ENCODE data around the gene OGN. TPM values are rescaled to one million over a fixed set of nuclear protein-coding genes. Genes with fewer than 3 reads are reported as not detected.

OGN gene
- total RNA-seq, 1 donor from 2014 or later, result 9.4 TPM

- DNase-seq (ENCODE audit: low spot score), result no peak
Measured at GRCh38 chr9:92349771-92350739, 54.3 kb downstream of the OGN start.

DNA sequence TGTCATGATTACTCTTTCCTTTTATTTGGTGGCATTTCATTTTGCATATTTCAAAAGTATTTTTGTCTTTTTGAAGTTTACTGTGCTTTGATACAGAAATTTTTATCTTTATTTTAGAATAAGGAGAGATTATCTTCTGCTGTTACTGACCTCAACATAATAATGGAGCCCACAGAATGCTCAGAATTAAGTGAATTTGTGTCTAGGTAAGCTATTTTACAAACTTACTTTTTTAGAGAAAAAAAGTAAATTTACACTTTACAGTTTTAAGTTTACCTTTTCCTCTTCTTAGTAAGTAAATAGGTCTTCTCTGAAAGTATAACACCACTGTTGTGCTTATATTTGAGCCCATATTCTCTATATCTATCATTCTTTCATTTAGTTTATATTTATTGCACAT lies 58.8 kb downstream of the OGN start:
- DNase-seq (ENCODE audit: low spot score), result no peak

- no peak for DNase-seq (ENCODE audit: low spot score)
Measured at GRCh38 chr9:92342825-92343488, 61.4 kb downstream of the OGN start.

DNA sequence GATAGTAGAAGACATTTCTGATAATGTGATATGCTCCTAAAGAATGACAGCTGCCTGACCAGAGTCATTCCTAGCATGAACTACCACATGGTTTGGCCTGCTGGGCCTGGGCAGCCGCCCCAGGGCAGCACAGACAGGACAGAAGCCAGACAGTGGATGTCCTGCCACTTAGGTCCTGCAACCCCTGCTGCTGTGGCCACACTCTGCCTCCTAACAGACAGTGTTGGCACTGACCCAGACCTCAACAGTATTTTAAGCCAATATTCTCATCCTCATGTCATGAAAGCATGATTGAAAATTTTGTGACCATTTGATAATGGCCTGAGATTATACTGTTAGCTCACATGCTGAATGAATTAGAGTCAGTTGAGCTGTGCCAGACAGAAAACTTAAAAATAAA lies 62.8 kb downstream of the OGN start:
- no peak for DNase-seq (ENCODE audit: low spot score)

DNA sequence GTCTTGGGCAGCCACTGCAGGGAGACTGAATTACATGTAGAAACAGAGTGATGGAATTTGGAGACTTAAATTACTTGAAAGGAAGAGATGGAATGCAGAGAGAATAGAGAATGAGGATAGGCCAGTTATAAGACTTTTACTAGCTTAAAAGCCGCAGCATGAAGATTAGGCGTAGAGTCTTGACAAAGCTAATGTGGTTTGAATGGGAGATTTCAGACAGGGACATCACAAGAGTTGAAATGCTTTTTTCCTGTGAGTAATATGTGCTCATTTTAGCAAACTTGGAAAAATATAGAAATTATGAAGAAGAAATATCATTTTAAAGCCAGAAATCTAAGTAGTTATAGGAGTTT lies 71.1 kb downstream of the OGN start:
- no peak for DNase-seq (ENCODE audit: low spot score)

Other genes with a start within 250 kb of the OGN start
- gene IARS1, start 110.9 kb downstream of the OGN start, total RNA-seq, result 96.7 TPM
- 28.7 TPM for gene NOL8, start 79.2 kb downstream of the OGN start, total RNA-seq
- 4.0 TPM for gene CENPP, start 78.6 kb downstream of the OGN start, total RNA-seq
- 2.6 TPM for gene OMD, start 19.9 kb upstream of the OGN start, total RNA-seq
- 4.0 TPM for gene ASPN, start 77.9 kb upstream of the OGN start, total RNA-seq
- 71.3 TPM for gene ECM2, start 131.4 kb upstream of the OGN start, total RNA-seq

All from mesenteric fat pad (tissue), 1 donor.